DMS79 (cell line): ENCODE data around the gene ZDHHC18.
A peak's percentile ranks its signal among the peaks of the same experiment; 100 is the strongest.
"Not testable (repeated sequence)": the region's sequence is repeated elsewhere in the genome, so short reads cannot be mapped to it uniquely, and the experiment has no call there.

Source experiments
- DNase-seq: peaks from one replicate; lab custom pipeline; 2025; lab: John Stamatoyannopoulos, UW

ZDHHC18 gene

DNA sequence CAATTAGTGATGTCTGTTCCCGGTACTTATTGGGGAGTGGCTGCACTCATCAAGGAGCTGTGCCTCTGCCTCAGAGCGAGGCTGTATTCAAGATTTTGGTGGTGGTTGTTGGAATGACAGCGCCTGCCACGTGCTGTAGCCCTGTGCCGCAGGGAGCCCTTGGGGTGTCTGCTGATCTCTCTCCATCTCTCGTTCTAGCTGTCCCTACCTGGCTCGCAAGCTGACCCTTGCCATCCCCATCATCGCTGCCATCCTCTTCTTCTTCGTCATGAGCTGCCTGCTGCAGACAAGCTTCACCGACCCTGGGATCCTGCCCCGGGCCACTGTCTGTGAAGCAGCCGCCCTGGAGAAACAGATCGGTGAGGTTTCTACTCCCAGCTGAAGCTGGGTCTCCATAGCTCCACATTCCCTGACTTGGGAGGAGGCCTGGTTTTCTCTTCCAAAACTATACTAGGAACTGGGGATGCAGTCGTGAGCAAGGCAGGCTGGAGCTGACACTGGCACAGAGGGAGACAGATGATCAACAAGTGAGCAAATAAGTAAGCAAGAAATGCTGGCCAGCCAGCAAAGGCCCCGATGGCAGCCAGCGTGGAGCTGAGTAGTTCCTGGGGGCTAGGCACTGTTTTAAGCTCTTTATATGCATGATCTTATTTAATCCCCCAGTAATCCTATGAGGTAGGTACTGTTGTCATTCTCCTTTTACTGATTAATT, 5.9 kb downstream of the ZDHHC18 start:
- DNase-seq: no peak

- DNase-seq: no peak
Observed at GRCh38 chr1:26833432-26834405, 7.2 kb downstream of the ZDHHC18 start.

DNA sequence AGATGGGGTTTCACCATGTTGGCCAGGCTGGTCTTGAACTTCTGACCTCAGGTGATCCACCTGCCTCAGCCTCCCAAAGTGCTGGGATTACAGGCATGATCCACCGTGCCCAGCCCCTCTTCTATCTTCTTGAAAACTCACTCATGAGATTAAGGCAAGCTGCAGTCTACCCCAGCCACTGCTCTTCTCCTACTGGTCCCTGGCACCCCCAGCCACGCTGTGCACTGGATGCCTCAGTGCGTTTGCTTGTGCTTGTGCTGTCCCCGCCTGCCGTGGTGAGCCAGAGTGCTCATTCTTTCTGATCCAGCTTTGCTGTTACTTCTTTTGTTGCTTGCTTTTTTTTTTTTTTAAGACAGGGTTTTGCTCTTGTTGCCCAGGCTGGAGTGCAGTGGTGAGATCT, 11.2 kb downstream of the ZDHHC18 start:
- DNase-seq: not testable (repeated sequence)

- DNase-seq: no peak
Observed at GRCh38 chr1:26838474-26839338, 12.2 kb downstream of the ZDHHC18 start.

DNA sequence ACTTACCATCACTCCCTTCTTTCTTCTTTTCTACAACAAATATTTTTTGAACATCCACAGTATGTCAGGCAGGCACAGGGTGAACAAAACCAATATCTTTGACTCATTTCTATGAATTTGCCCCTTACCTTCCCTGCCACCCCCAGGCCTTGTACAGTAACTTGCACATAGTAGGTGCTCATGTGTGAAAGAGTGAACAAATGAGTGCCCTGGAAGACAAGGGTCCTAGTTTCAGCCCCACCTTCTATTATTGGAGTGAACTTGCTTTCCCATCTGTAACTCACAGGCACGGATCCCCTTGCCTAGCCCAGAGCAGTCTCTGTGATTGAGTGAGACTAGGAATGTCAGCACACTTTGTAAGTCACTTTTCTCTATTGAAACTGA, 12.8 kb downstream of the ZDHHC18 start:
- no peak for DNase-seq

GRCh38 chr1:26839779-26840178, 13.3 kb downstream of the ZDHHC18 start:
- DNase-seq: no peak

DNA sequence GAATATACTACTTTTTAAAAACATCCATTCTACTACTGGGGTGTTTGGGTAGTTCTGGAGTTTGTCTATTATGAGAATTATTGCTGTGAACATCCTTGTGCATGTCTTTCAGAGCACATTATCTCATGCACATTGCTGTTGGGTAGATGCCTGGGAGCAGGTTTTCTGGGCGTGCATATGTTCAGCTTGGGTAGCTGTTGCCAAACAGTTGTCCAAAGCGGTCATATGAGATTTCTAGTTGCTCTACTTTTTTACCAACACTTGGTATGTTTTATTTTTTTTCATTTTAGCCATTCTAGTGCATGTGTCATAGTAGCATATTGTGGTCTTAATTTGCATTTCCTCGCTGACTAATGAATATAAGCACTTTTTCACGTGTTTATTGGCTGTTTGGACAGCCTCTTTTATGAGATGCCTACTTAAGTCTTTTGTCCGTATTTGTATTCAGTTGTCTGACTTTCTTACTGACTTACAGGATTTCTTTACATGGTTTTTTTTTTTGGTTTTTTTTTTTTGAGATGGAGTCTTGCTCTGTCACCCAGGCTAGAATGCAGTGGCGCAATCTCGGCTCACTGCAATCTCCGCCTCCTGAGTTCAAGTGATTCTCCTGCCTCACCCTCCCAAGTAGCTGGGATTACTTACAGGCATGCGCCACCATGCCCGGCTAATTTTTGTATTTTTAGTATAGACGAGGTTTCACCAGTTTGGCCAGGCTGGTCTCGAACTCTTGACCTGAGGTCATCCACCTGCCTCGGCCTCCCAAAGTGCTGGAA, 18.1 kb downstream of the ZDHHC18 start:
- no peak for DNase-seq

DNA sequence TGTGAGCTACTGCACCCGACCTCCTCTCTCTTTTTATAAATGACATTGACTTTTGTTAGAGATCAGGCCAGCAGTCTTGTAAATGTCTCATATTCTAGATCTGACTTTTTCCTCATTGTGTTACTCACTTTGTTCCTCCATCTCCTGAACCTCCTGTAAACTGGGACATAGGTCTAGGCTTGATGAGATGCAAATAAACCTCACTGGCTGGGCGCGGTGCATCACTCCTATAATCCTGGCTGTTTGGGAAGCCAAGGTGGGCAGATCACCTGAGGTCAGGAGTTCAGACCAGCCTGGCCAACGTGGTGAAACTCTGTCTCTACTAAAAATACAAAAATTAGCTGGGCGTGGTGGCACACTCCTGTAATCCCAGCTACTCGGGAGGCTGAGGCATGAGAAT, 21.3 kb downstream of the ZDHHC18 start:
- not testable (repeated sequence) for DNase-seq

DNA sequence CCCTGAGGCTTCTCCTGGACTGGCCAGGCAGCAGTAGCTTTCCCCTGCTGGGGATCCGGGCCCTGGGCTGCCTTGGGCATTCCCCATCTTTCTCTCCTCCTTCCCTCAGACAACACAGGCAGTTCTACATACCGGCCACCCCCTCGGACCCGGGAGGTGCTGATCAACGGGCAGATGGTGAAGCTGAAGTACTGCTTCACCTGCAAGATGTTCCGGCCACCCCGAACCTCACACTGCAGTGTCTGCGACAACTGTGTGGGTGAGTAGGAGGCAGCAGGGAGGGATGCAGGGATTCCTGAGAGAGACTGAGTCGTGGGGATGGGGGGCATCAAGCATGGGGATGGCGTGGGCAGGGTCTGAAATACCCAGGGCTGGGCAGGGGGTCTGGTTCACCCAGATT, 22.0 kb downstream of the ZDHHC18 start:
- DNase-seq: no peak

DNA sequence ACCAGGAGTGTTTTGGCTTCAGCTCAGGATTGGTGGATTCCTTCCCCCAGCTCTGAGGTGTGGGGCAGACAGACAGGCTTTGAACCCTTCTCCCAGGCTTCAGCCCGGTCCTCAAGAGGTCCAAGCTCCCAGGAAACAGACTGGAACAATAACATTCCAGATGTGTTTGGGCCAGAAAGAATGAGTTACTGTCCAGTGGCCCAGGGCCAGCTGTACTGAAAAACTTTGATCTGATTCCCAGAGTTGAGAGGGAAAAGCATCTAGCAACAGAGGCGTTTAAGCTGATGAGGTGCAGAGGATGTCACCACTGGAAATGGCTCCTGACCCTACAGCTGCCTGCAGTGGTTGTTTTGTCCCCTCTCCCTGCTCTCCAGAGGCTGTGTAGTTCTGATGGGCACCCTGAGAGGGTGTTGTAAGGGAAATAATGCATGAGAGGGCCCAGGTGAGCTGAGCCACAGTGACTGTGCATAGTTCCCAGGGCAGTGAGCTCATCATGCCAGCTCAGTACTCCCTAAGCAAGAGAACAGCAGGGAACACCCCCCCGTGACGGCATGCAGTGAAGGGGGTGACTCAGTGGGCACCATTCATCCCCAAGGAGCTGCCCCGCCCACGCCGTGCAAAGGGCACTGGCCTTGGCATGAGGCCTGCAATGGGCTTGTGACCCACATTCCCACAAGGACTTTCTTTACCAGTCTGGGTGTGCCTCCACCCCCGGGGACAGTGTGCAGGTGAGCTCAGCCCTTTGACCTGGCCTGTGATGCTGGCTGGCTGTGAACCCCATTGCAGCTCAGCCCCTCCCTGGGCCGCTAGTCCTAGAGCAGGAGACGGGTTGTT, 22.7 kb downstream of the ZDHHC18 start:
- DNase-seq: no peak

- DNase-seq: no peak
Observed at GRCh38 chr1:26851106-26851684, 24.7 kb downstream of the ZDHHC18 start.

GRCh38 chr1:26852701-26853100, 26.2 kb downstream of the ZDHHC18 start:
- DNase-seq: no peak

- peak; percentile 27 for DNase-seq
Observed at GRCh38 chr1:26853156-26853555, 26.7 kb downstream of the ZDHHC18 start.

- DNase-seq: no peak
Observed at GRCh38 chr1:26853600-26853999, 27.1 kb downstream of the ZDHHC18 start.

DNA sequence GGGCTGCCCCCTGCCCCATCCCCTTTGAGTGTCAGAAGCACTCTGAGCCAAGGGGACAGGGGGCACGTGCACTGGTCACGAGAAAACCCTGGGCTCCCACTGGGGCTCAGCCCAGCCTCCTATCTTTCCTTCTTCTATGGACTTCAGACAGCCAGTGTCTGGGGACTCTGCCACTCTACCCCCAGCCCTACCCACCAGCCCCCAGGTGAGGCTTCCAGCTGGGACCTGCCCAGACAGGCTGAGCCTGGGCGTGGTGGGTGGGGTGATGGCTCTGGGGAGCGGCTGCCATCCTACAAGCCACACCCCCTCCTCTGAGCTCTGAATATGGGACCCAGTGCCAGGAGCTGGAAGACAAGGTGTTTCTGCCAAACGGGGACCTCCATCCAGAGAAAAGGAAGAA, 28.4 kb downstream of the ZDHHC18 start:
- DNase-seq: no peak

DNA sequence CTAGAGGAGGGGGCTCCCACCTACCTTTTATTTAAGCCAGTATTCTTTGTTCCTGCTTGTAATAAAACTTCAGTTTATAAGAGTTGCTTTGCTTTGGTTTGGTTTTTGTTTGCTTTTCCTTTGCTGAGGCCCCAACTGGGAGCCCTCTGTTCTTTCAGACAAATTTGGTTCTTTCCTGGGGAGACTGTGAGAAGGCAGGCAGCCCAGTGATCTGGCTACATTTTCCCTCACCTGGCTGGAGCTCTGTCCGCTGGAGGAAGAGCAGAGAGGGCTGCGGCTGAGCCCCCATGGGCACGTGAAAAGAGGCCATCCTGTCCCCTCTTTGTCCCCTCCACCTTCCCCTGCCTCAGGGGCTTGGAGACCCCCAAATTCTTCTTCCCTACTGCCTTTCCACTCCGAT, 29.1 kb downstream of the ZDHHC18 start:
- DNase-seq: no peak

- DNase-seq: no peak
Observed at GRCh38 chr1:26856181-26856580, 29.7 kb downstream of the ZDHHC18 start.

GRCh38 chr1:26856604-26857469, 30.3 kb downstream of the ZDHHC18 start:
- DNase-seq: no peak

- DNase-seq: no peak
Observed at GRCh38 chr1:26857473-26858060, 31.1 kb downstream of the ZDHHC18 start.
